Endodermal cell (in vitro differentiated cells): ENCODE results near the gene TCF7. TPM values are rescaled to one million over a fixed set of nuclear protein-coding genes. Genes with fewer than 3 reads are reported as not detected.

ENCODE experiments used
- DNase-seq: peaks from one replicate; pipeline ENCODE4 v3.0.0-alpha.2; 2017
- H3K27ac ChIP-seq: 2 replicates; pipeline ENCODE4 v1.5.1; 2013; ENCODE audit warnings: mild to moderate bottlenecking, low read depth, low read length, moderate library complexity
- H3K27me3 ChIP-seq: 2 replicates; pipeline ENCODE4 v1.6.1; 2013; ENCODE audit warnings: mild to moderate bottlenecking, low read length, moderate library complexity; ENCODE audit not compliant: insufficient read depth, control insufficient read depth, poor library complexity, severe bottlenecking
- H3K36me3 ChIP-seq: 2 replicates; pipeline ENCODE4 v1.7.0; 2013; ENCODE audit warnings: mild to moderate bottlenecking, low read length, moderate library complexity; ENCODE audit not compliant: control insufficient read depth, insufficient read depth
- H3K4me1 ChIP-seq: one replicate; pipeline ENCODE4 v1.7.0; 2013; ENCODE audit warnings: low read length; ENCODE audit not compliant: control insufficient read depth, insufficient read depth
- H3K4me3 ChIP-seq: 2 replicates; pipeline ENCODE4 v1.5.1; 2013; ENCODE audit warnings: mild to moderate bottlenecking, low read length, moderate library complexity
- H3K9ac ChIP-seq: 2 replicates; pipeline ENCODE4 v1.6.1; 2013; ENCODE audit warnings: mild to moderate bottlenecking, low read length, moderate library complexity; ENCODE audit not compliant: poor library complexity, severe bottlenecking; ENCODE audit errors: extremely low read depth
- H3K9me3 ChIP-seq: 2 replicates; pipeline ENCODE4 v1.6.1; 2013; ENCODE audit warnings: mild to moderate bottlenecking, low read length, moderate library complexity; ENCODE audit not compliant: control insufficient read depth
- H3K27ac Mint-ChIP-seq: 2 replicates; pipeline ENCODE4 v1.8.0; 2020; ENCODE audit warnings: mixed read lengths
- H3K27me3 Mint-ChIP-seq: 2 replicates; pipeline ENCODE4 v1.8.0; 2021; ENCODE audit warnings: mild to moderate bottlenecking, mixed read lengths; ENCODE audit not compliant: insufficient read depth
- H3K36me3 Mint-ChIP-seq: 2 replicates; pipeline ENCODE4 v1.8.0; 2020; ENCODE audit warnings: low read depth, mixed read lengths
- H3K4me1 Mint-ChIP-seq: 2 replicates; pipeline ENCODE4 v1.8.0; 2020; ENCODE audit warnings: mixed read lengths
- H3K4me3 Mint-ChIP-seq: 2 replicates; pipeline ENCODE4 v1.8.0; 2020; ENCODE audit warnings: mild to moderate bottlenecking, moderate library complexity, mixed read lengths
- H3K9me3 Mint-ChIP-seq: 2 replicates; pipeline ENCODE4 v1.8.0; 2020; ENCODE audit warnings: mild to moderate bottlenecking, mixed read lengths
- CTCF ChIP-seq: fragments of 200-600 bp; sonication (generic); conservative IDR thresholded peaks from 2 replicates; pipeline ENCODE4 v1.5.0; 2021; ENCODE audit warnings: antibody characterized with exemption, mild to moderate bottlenecking
- WGBS, 2 experiments: methylation state at CpG; one replicate each; pipeline versions ENCODE4 v1.1.5 to v1.1.7; 2013; ENCODE audit warnings: missing lambda C conversion rate in 2 of 2, mixed read lengths in 1 of 2; ENCODE audit not compliant: insufficient coverage in 1 of 2, insufficient read length in 1 of 2; 5-methylcytosine and 5-hydroxymethylcytosine counted together
- total RNA-seq, 2 donors: library from RNA; stranded (reverse); fragmentation: NEBNext Ultra II Directional in 1 of 2; extraction: Animal tissue kit (Norgen Biotek cat#: 25700) in 1 of 2; gene quantifications; 2 replicates in 1 of 2; 3 replicates in 1 of 2; pipeline ENCODE4 v1.2.1, GENCODE V29; 2021

The TCF7 gene
- total RNA-seq, 2 donors from 2014 or later: 14.9 to 19.4 TPM

- H3K36me3 ChIP-seq: no peaks in the 10 kb centered on the region
- no peaks in the 10 kb centered on the region for H3K9me3 ChIP-seq
- H3K4me1 ChIP-seq: peaks cover 28% of the 10 kb centered on the region
- Mint-ChIP-seq H3K9me3 (no peaks in the 10 kb centered on the region), H3K27me3 (peaks cover 9% of the 10 kb centered on the region), H3K4me3 (no peak overlapping the region), H3K4me1 (peaks cover 45% of the 10 kb centered on the region), H3K36me3 (no peaks in the 10 kb centered on the region), H3K27ac (no peak overlapping the region)
- H3K4me3 ChIP-seq: no peak overlapping the region
- no peak for DNase-seq
- no peak overlapping the region for H3K27ac ChIP-seq
- H3K27me3 ChIP-seq: no peaks in the 10 kb centered on the region
- H3K9ac ChIP-seq: no peak overlapping the region
- no peak for TF ChIP-seq CTCF
- 89% methylated on average over 8 to 11 of the region's 11 CpGs for WGBS, 2 experiments
These were observed 15.1 kb upstream of the TCF7 start for GRCh38 chr5:134099288-134099872.

GRCh38 chr5:134099939-134100282, 14.6 kb upstream of the TCF7 start:
- Mint-ChIP-seq H3K4me3 (peak overlapping the region; percentile 7), H3K4me1 (peaks cover 45% of the 10 kb centered on the region), H3K27ac (peak overlapping the region; percentile 5), H3K36me3 (no peaks in the 10 kb centered on the region), H3K9me3 (no peaks in the 10 kb centered on the region), H3K27me3 (peaks cover 9% of the 10 kb centered on the region)
- Histone ChIP-seq H3K27ac (no peak overlapping the region), H3K9me3 (no peaks in the 10 kb centered on the region), H3K4me1 (peaks cover 28% of the 10 kb centered on the region), H3K27me3 (no peaks in the 10 kb centered on the region), H3K9ac (no peak overlapping the region), H3K36me3 (no peaks in the 10 kb centered on the region), H3K4me3 (no peak overlapping the region)
- WGBS, 2 experiments: 73 to 75% methylated on average over 2 of the region's 2 CpGs
- peak; percentile 82 for DNase-seq
- no peak for TF ChIP-seq CTCF

GRCh38 chr5:134100283-134101091, 14.0 kb upstream of the TCF7 start:
- WGBS, 2 experiments: 39 to 40% methylated on average over 7 to 10 of the region's 10 CpGs
- peak overlapping the region; percentile 5 for H3K27ac Mint-ChIP-seq

More at GRCh38 chr5:134100283-134101091, 14.0 kb upstream of the TCF7 start:
- Histone ChIP-seq H3K36me3 (no peaks in the 10 kb centered on the region), H3K9me3 (no peaks in the 10 kb centered on the region), H3K4me3 (no peak overlapping the region), H3K27me3 (no peaks in the 10 kb centered on the region), H3K4me1 (peaks cover 28% of the 10 kb centered on the region), H3K27ac (no peak overlapping the region), H3K9ac (no peak overlapping the region)
- peak; percentile 87 for DNase-seq
- H3K36me3 Mint-ChIP-seq: no peaks in the 10 kb centered on the region
- H3K9me3 Mint-ChIP-seq: no peaks in the 10 kb centered on the region
- peak overlapping the region; percentile 7 for H3K4me3 Mint-ChIP-seq
- peaks cover 45% of the 10 kb centered on the region for H3K4me1 Mint-ChIP-seq
- no peak for TF ChIP-seq CTCF
- H3K27me3 Mint-ChIP-seq: peaks cover 9% of the 10 kb centered on the region
